ENCODE measurements around the gene AAK1. TPM values are rescaled to one million over a fixed set of nuclear protein-coding genes. Genes with fewer than 3 reads are reported as not detected.

AAK1 gene
- total and polyA plus RNA-seq, 10 of the 15 experiments (the other 5 are each of a cell fraction or from before 2014, with no cell fraction given): 2.9 to 41.4 (median 17.5) TPM

GRCh38 chr2:69436596-69436937, 207.0 kb downstream of the AAK1 start (continued):
- TF ChIP-seq CTCF (IDR thresholded peaks at IDR 0.05 in 2 of 3, conservative IDR thresholded peaks at IDR 0.05 in 1 of 3; ENCODE audit: control insufficient read depth in 2 of 3, extremely low read depth in 1 of 3, insufficient read depth in 1 of 3, low read depth in 3 of 3, low read length in 3 of 3) (peak in 2 of 3 experiments; percentile 22 to 25; a peak in 2 of 6 replicates), NFYB (IDR thresholded peaks at IDR 0.05; ENCODE audit: insufficient read depth, low read depth, low read length) (no peak)

DNA sequence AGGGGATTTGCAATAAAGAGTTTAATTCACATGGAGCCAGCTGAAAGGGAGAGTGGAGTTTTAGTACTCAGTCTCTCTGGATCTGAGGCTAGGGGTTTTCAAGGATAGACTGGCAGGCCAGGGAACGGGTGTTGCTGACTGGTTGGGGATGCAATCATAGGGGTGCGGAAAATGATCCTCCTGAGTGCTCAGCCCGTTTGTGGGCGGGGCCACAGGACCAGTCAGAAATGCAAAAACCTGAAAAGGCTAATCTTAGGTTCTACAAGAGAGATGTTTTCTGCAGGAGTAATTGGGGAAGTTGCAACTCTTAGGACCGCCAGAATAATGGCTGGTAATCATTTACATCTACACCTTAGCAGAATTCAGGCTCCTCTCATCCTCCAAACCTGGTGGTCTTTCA, 208.8 kb downstream of the AAK1 start:
- ATAC-seq (no peak), FAIRE-seq (no peak), DNase-seq (ENCODE audit: low read depth, low spot score) (no peak)
- ChIA-PET CTCF (interaction anchor here (0.6 to 4.1 kb wide), 2 partner anchors 19 to 58 kb away, joined by 3 to 24 read pairs; no protein-coding TSS in a partner anchor), RAD21 (ENCODE audit: unreplicated experiment) (interaction anchor here (3.7 kb wide), 1 partner anchor 57 kb away, joined by 27 read pairs; no protein-coding TSS in a partner anchor), SMC1A (ENCODE audit: uncharacterized antibody, unreplicated experiment) (interaction anchor here (1.4 kb wide), 1 partner anchor 55 kb away, joined by 3 read pairs; no protein-coding TSS in a partner anchor), POLR2A (interaction anchor here (3.5 kb wide), 1 partner anchor 49 kb away, joined by 16 read pairs; the partner anchor contains the start of gene GFPT1)
- WGBS (ENCODE audit: insufficient coverage, insufficient replicate concordance, low lambda C conversion rate, missing lambda C conversion rate): 47% methylated on average over 5 of the region's 5 CpGs
- in situ Hi-C loops (cut with MboI) (no loop called here), intact Hi-C loops (cut with micrococcal nuclease; ENCODE audit: unreplicated experiment) (loop anchor here (5.0 kb wide), 1 partner anchor 113 kb away; no protein-coding TSS in a partner anchor)
- H3K27ac ChIP-seq (ENCODE audit: control insufficient read depth, insufficient read depth): no peak overlapping the region
- peaks cover 9% of the 10 kb centered on the region; the same call in 1 of the 2 replicates for H3K4me1 ChIP-seq (ENCODE audit: control insufficient read depth, insufficient read depth, low read length)
- H3K79me2 ChIP-seq (ENCODE audit: control insufficient read depth, insufficient read depth, low read length): peaks cover 10% of the 10 kb centered on the region
- H3K4me3 ChIP-seq: no peak overlapping the region
- BruUV-seq (replicated peaks): no TSS peak
- no peaks in the 10 kb centered on the region for H3K27me3 ChIP-seq (replicated peaks in 1 of 2; ENCODE audit: control insufficient read depth in 2 of 2, insufficient read depth in 2 of 2, low read length in 1 of 2)
- H3K9me3 ChIP-seq (replicated peaks; ENCODE audit: control insufficient read depth, insufficient read depth, low read length): no peaks in the 10 kb centered on the region
- no peaks in the 10 kb centered on the region for H4K20me1 ChIP-seq (ENCODE audit: control insufficient read depth, insufficient read depth)
- TF ChIP-seq, protein P1, sequence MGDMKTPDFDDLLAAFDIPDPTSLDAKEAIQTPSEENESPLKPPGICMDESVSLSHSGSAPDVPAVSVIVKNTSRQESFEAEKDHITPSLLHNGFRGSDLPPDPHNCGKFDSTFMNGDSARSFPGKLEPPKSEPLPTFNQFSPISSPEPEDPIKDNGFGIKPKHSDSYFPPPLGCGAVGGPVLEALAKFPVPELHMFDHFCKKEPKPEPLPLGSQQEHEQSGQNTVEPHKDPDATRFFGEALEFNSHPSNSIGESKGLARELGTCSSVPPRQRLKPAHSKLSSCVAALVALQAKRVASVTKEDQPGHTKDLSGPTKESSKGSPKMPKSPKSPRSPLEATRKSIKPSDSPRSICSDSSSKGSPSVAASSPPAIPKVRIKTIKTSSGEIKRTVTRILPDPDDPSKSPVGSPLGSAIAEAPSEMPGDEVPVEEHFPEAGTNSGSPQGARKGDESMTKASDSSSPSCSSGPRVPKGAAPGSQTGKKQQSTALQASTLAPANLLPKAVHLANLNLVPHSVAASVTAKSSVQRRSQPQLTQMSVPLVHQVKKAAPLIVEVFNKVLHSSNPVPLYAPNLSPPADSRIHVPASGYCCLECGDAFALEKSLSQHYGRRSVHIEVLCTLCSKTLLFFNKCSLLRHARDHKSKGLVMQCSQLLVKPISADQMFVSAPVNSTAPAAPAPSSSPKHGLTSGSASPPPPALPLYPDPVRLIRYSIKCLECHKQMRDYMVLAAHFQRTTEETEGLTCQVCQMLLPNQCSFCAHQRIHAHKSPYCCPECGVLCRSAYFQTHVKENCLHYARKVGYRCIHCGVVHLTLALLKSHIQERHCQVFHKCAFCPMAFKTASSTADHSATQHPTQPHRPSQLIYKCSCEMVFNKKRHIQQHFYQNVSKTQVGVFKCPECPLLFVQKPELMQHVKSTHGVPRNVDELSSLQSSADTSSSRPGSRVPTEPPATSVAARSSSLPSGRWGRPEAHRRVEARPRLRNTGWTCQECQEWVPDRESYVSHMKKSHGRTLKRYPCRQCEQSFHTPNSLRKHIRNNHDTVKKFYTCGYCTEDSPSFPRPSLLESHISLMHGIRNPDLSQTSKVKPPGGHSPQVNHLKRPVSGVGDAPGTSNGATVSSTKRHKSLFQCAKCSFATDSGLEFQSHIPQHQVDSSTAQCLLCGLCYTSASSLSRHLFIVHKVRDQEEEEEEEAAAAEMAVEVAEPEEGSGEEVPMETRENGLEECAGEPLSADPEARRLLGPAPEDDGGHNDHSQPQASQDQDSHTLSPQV (IDR thresholded peaks at IDR 0.05): no peak
- H2AFZ ChIP-seq (ENCODE audit: control insufficient read depth, low read depth, low read length): no peak overlapping the region
- no peak overlapping the region for H3K9ac ChIP-seq (ENCODE audit: control insufficient read depth, insufficient read depth, low read length)
- no peaks in the 10 kb centered on the region; a peak in 1 of 4 replicates for H3K36me3 ChIP-seq (ENCODE audit: control insufficient read depth in 2 of 2, insufficient read depth in 2 of 2, low read length in 1 of 2)
- H3K4me2 ChIP-seq (ENCODE audit: control insufficient read depth, insufficient read depth): peak overlapping the region; percentile 56

Measured in GM12878 (cell line).